Measurements from ENCODE around the gene MAGI3.
"Not testable (repeated sequence)": the region's sequence is repeated elsewhere in the genome, so short reads cannot be mapped to it uniquely, and the experiment has no call there.

MAGI3 gene

GRCh38 chr1:113587475-113587874 lies 197.2 kb downstream of the MAGI3 start:
- no peak for DNase-seq

DNA sequence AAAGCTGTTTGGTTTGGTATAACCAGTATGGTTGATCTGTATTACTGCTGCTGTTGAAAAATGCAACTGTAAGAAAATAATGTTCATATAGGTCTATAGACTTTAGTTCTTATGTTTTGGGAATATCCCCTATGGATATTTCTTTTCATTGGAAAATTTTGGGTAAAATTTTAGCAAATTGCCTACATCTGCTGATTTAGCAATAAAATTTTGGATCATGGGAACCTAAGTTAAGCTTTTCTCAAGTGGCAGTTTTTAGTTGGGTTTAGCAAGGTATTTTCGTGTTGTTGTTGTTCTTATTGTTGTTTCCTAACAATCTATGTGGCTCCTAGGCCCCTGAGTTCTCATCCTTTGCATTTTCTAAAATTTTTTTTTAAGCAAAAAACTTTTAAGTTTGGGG lies 201.9 kb downstream of the MAGI3 start:
- DNase-seq: no peak

GRCh38 chr1:113593550-113594297 lies 203.4 kb downstream of the MAGI3 start:
- no peak for DNase-seq

DNA sequence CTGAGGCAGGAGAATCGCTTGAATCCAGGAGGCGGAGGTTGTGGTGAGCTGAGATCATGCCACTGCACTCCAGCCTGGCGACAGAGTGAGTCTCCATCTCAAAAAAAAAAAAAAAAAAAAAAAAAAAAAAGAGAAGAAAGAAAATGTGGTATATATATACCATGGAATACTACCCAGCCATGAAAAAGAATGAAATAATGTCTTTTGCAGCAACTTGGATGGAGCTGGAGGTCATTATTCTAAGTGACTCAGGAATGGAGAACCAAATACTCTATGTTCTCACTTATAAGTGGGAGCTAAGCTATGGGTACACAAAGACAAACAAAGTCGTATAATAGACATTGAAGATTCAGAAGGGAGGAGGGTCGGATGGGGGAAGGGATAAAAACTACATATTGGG lies 214.2 kb downstream of the MAGI3 start:
- not testable (repeated sequence) for DNase-seq

- DNase-seq: no peak
These were observed 214.8 kb downstream of the MAGI3 start for GRCh38 chr1:113605146-113605545.

DNA sequence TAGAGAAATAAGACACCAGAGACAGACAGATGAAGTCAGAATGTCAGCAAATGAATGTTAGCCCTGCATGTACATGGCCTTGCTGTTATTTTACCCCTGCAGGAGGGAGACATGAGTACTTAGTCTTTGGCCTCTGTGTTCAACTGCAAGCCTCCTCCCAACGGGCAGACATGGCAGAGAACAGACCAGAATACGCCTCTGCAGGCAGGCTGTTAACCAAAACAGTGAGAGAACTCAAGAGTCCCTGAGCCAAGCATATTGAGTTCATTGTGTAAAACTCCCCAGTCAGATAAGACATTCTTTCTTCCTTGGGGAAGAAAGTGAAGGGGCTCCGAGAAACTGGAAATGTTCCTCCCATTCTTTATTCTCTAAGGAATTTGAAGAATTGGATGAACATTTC lies 218.1 kb downstream of the MAGI3 start:
- DNase-seq: no peak

- no peak for DNase-seq
These were observed 220.1 kb downstream of the MAGI3 start for GRCh38 chr1:113610372-113610771.

DNA sequence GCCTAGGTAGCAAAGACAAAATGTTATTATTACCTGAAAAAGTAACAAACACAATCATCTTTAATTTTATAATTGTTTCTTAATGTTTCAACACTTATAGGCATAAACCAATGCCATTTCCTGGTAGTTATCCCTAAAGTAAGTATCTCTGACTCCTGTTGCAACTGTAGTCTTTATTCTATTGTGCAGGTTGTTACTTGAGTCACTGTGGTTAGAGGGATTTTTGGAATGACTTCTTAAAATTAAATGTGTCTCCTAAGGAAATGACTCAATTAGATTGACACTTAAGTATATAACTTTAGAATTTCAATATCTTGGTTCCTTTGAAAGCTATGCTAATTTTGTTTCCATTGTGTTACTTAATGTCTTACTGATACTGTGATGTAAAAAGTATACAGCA lies 225.1 kb downstream of the MAGI3 start:
- DNase-seq: no peak

GRCh38 chr1:113616156-113616555 lies 225.8 kb downstream of the MAGI3 start:
- DNase-seq: no peak

DNA sequence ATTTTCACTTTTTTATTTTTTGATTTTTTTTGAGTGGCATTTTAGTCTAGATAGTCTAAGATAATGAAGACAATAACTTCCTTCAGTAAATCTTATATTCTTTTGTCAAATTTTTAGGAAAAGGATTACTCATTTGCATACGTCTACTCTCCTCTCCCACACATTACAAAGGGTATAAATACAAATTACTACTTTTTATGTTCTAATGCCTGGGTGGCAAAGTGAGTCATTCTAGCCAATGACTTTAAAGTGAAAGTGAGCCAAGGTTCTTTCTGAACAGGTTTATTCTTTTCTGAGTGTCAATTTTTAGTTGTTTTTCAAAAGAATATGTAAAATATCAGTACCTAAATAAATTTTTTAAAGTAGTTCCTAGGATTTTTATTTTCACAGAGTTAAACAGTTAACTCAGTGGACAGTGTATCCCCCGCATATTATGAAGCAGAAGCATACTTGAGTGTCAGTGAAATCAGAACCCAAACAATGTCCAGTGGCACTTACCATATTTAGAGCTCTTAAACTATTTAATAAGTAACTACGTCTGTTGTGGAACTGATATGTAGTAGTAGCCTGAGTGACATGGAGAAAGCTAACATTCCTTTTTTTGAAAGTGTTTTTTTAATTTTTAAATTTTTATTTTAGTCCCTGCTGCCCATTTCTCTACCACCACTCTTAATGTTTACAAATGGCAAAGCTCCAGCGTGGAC lies 227.3 kb downstream of the MAGI3 start:
- DNase-seq: no peak

DNA sequence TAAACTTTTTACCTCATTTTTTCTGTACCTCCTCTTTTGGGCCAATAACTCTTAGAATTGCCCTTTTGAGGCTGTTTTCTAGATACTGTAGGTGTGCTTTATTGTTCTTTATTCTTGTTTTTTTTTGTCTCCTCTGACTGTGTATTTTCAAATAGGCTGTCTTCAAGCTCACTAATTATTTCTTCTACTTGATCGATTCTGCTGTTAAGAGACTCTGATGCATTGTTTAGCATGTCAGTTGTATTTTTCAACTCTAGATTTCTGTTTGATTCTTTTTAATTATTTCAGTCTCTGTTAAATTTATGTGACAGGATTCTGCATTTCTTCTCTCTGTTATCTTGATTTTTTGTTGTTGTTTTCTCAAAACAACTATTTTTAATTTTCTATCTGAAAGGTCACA lies 238.7 kb downstream of the MAGI3 start:
- no peak for DNase-seq

DNA sequence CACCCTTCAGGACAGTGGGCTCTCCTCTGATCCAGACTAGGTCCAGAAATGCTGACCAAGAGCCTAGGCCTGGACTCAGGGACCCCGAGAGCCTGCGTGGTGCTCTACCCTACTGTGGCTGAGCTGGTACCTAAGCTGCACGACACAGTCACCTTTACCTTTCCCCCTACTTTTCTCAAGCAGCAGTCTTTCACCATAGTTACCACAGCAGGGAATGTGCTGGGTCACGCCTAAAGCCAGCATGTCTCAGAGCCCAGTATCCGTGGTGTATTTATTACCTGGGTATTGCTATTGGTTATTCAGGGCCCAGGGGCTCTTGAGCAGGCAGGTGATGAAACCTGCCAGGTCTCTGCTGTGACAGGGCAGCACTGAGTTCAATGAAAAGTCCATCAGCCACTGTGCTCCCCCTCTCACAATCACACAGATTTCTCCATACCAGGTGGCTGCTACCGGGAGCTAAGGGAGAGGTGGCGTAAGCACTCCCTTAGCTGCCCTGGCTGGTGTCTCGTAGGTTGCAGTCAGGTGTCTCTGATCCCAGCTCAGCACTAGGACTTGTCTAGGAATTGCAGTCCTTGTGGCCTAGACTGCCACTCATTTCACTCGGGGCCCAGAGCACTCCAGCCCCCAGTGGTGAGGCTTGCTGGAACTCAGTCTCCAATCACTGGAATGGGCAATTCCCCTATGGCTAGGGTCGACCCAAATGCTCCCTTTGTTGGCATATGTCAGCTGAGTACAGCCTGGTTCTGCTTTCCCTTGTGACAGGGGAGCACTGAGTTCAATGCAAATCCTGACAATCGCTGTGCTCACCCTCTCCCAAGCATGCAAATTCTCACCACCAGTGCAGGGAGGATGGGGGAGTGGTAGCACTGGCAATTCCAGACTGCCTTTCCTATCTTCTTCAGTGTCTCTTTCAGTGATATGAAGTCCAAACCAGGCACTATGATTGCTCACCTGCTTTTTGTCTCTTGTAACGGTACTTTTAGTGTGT lies 240.3 kb downstream of the MAGI3 start:
- DNase-seq: no peak

- no peak for DNase-seq
These were observed 251.1 kb downstream of the MAGI3 start for GRCh38 chr1:113641396-113641795.

DNA sequence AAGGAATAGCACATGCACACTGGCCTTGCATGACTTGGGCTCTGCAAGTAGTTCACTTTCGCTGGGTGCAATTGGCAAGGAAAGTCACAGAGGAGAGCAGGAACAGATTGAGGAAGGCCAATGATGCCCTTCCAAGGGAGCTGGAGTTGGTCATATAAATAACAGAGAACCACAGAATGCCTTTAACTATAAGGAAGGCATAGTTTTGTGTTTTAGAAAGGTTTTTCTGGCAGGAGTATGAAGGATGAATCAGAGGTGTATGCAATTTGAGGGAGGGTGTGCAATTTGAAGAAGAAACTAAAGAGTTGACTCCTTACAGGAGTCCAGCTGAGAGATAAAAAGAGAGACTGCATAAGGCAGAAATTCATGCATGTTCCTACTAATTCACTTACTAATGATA lies 256.8 kb downstream of the MAGI3 start:
- no peak for DNase-seq

- no peak for DNase-seq
These were observed 258.2 kb downstream of the MAGI3 start for GRCh38 chr1:113648478-113648877.

- DNase-seq: no peak
These were observed 262.5 kb downstream of the MAGI3 start for GRCh38 chr1:113652771-113653170.

DNA sequence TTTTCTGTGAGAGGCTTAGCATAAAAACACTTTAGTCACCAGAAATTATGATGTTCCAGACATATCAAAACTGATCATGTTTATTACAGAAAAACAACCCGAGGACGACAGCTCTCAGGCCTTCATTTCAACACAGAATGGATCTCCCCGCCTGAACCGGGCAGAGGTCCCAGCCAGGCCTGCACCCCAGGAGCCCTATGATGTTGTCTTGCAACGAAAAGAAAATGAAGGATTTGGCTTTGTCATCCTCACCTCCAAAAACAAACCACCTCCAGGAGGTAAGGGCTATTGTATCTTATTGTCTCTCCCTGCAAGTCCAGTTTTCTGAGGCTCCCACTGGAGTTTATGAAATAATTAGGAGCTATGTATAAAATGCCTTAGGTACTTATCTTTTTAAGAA lies 263.4 kb downstream of the MAGI3 start:
- DNase-seq: no peak

GRCh38 chr1:113654883-113655282 lies 264.6 kb downstream of the MAGI3 start:
- no peak for DNase-seq

- DNase-seq: no peak
These were observed 266.8 kb downstream of the MAGI3 start for GRCh38 chr1:113657126-113657525.

- DNase-seq: no peak
These were observed 267.3 kb downstream of the MAGI3 start for GRCh38 chr1:113657556-113658063.

GRCh38 chr1:113659035-113659434 lies 268.7 kb downstream of the MAGI3 start:
- DNase-seq: no peak

GRCh38 chr1:113659556-113659955 lies 269.2 kb downstream of the MAGI3 start:
- DNase-seq: no peak

DNA sequence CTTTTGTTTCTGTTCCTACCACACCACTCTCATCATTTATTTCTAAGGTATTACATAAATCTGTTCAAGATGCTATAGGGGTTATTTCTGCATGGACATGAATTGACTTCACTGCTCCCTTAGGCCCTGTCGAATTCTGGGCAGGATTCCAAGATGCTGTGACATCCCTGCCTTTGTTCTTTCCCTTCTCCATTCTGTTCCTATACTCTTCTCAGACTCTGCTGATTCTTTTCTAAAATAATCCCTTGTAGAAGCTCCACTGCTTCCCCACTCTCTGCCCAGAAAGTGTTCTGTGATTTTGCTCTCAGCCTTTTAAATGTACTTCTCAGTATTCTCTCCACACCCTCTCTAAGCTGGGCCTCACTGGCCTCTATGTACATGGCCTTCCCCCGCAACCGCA lies 269.8 kb downstream of the MAGI3 start:
- DNase-seq: no peak
